ENCODE measurements around the gene MGAT5.

Gene MGAT5

DNA sequence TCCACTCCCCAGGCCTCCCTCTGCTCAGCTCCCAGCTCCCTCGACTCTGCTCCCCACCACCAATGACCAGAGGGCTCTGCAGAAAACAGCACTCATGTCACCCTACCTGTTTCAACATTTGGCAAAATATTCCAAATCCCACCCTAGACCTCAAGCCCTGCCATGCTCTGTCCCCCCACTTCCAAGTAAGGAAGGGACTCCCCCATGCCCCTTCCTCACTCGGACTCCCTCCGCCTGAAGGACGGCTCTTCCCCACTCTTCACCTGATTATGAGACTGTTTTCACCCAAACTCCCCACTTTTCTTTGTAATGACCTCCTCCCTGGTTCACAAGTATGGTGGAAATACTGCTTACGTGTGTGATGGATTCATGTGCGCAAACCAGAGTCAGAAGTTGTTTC, 208.4 kb downstream of the MGAT5 start:
- TF ChIP-seq, protein P1, sequence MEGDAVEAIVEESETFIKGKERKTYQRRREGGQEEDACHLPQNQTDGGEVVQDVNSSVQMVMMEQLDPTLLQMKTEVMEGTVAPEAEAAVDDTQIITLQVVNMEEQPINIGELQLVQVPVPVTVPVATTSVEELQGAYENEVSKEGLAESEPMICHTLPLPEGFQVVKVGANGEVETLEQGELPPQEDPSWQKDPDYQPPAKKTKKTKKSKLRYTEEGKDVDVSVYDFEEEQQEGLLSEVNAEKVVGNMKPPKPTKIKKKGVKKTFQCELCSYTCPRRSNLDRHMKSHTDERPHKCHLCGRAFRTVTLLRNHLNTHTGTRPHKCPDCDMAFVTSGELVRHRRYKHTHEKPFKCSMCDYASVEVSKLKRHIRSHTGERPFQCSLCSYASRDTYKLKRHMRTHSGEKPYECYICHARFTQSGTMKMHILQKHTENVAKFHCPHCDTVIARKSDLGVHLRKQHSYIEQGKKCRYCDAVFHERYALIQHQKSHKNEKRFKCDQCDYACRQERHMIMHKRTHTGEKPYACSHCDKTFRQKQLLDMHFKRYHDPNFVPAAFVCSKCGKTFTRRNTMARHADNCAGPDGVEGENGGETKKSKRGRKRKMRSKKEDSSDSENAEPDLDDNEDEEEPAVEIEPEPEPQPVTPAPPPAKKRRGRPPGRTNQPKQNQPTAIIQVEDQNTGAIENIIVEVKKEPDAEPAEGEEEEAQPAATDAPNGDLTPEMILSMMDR (IDR thresholded peaks at IDR 0.05; ENCODE audit: extremely low read depth, missing control alignments), result no peak
- DNase-seq (ENCODE audit: low spot score), result no peak

DNA sequence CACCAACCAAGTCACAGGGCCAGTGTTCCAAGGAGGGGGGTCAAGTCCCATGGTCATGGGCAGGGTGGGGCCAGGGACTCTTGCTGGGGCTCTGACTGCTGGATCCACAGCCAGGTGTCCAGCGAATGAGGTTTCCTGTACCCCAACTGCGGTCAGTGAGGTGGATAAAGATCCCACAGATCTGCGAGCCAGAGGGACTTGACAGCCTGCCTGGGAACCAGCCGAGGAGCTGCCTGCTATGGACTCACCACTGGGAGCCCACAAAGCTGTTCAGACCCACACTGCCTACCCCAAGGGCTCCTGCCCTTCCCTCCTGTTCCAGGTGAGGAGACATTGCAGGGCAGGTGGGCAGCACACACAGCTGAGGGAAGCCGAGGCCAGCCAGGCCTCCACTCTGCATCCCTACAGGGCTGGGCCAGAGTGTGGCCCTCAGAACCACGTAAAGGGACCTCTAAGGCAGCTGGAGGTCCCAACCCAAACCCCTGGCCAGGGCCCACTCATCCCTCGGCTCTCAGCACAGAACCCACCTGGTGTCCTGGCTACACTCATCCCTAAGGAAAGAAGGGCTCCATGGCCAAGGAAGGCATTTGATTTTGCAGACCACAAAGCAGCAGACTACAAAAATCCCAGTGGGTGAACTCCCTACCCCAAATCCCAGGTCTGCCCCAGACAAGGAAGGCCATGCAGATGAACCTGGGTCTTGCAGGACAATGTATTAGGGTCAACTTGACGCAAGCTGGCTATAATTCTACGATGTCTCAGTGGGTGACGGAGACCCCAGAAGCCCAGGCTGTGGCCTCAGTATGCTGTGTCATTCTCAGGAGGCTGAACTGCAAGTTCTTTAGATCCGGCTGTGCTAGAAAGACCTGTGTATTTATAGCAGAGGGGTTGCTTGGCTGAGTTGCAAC, 209.2 kb downstream of the MGAT5 start:
- DNase-seq (ENCODE audit: low spot score), result no peak
- TF ChIP-seq, protein P1 (IDR thresholded peaks at IDR 0.05; ENCODE audit: extremely low read depth, missing control alignments), result no peak

DNA sequence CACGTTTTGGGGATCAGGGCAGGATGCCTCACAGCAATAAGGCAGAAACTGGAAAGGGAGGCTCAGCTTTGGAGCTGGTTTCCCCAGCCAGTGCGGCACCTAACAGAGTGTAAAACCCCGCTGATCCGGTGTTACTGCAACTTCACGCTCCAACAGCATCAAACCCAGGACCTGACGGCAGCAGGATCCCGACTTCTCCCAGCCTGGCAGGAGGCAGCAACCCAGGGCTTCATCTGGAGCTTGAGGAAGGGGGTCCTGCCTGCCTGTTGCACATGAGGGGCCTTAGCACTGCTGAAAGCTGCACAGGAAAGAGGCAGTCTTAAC, 209.8 kb downstream of the MGAT5 start:
- TF ChIP-seq, protein P1 (IDR thresholded peaks at IDR 0.05; ENCODE audit: extremely low read depth, missing control alignments), result no peak

DNA sequence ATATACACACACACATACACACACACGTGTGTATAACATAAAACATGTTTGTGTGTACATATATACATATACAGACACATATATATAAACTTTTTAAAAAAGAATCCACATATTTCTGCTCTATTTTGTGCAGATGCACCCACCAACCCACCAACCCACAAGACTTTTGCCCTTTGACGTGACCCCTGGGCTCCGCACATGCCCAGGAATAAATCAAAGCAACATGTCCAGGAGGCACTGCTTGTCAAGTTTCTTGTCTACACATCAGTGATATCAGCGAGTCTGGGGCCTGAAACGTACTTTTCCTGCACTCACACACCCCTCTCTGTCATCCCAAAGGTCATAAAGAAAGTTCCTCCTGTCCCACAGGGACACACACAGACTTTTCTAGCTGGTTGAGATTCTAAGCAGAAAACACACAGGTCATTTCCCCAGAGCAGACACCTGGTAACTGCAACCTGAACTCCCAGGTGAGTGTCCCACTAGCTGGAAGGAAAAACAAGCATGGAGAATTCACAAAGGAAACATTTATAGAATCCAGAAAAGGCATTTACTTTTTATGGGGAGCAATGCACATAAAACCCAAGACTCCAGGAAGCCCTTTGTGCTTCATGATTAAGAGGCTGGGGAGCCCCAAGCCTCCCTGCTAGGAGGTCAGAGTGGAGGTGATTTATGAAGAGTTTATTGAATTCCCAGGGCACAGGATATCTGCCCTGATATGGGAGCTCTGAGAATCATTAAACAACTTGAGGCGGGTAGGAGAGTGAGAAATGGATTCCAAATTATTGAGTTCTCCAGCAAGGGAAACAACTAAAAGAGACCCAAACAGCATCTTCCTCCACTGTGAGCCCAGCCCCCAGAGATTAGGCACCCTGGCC, 211.6 kb downstream of the MGAT5 start:
- TF ChIP-seq, protein P1 (IDR thresholded peaks at IDR 0.05; ENCODE audit: extremely low read depth, missing control alignments), result no peak

More for the DNA sequence above, 209.8 kb downstream of the MGAT5 start:
- DNase-seq (ENCODE audit: low spot score), result no peak

DNA sequence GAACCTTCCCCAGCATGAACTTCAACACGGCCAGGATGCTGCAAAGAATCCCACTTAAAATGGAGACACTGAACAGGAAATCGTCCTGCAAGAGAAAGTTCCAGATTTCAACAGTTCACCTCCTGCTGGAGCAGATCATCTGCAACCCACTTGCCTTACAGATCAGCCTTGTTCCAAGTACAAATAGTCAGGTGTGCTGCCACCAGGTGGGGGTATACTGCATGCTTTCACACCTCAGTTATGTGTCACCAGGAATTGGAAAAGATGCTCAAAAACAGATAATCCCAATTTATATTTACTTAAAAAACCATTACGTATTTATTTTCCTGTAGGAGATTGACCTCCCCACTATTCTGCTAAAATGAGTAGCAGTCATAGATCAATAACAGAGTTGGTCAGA, 212.3 kb downstream of the MGAT5 start:
- peak; percentile 39 for DNase-seq (ENCODE audit: low spot score)

More for the DNA sequence above, 211.6 kb downstream of the MGAT5 start:
- no peak for DNase-seq (ENCODE audit: low spot score)

DNA sequence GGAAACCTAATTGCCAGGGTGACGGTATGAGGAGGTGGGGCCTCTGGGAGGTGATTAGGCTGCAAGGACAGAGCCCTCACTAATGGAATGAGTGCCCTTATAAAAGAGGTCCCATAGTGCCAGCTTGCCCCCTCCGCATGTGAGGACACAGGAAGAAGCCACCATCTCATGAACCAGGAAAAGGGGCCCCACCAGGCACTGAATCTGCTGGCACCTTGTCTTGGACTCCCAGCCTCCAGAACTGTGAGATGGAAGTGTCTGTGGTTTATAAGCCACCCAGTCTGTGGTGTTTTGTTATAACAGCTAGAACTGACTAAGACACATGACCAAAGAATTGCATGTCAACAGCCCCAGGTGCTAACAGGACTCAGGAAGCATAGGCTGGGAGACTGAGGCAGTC, 214.3 kb downstream of the MGAT5 start:
- DNase-seq (ENCODE audit: low spot score), result no peak
- TF ChIP-seq, protein P1 (IDR thresholded peaks at IDR 0.05; ENCODE audit: extremely low read depth, missing control alignments), result no peak

More for the DNA sequence above, 212.3 kb downstream of the MGAT5 start:
- TF ChIP-seq, protein P1 (IDR thresholded peaks at IDR 0.05; ENCODE audit: extremely low read depth, missing control alignments), result peak; percentile 37

DNA sequence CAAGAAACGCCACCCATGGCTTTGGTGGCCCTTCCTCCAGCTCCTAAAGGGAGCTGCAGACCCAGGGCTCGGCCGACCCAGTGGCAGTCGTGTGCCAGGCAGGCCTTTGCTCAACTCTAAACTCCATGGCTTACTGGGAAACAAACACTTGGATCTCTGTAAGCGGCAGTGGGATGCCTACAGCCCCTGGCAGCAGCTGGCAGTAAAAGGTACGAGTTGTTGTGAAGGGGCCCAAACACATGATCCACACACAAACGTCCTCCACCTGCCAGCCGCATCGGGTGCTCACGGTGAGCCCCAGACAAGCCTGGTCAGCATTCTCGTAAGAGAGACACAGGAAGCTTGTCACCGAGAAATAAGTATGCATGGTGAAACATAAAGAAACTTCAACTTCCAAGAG, 214.9 kb downstream of the MGAT5 start:
- no peak for DNase-seq (ENCODE audit: low spot score)
- TF ChIP-seq, protein P1 (IDR thresholded peaks at IDR 0.05; ENCODE audit: extremely low read depth, missing control alignments), result no peak

Measured in GM20000 (cell line).